Aorta (tissue), 5 donors: Measurements from ENCODE around the gene PIK3CG. TPM values are rescaled to one million over a fixed set of nuclear protein-coding genes. Genes with fewer than 3 reads are reported as not detected.
"Not testable (repeated sequence)": the region's sequence is repeated elsewhere in the genome, so short reads cannot be mapped to it uniquely, and the experiment has no call there.

Experiments
- ATAC-seq: fragments of 200-7000 bp; cut with Tn5 transposase; one replicate; pipeline ENCODE4 v1.9.1; 2022; ENCODE audit warnings: moderate library complexity; ENCODE audit not compliant: low FRiP score
- DNase-seq, 2 donors: peaks; one replicate each; pipeline ENCODE4 v3.0.0-alpha.2; 2020
- H3K27ac ChIP-seq, 2 donors: one replicate each; pipeline ENCODE4 v1.5.1; 2013; ENCODE audit warnings: low read length in 2 of 2, mild to moderate bottlenecking in 2 of 2, moderate library complexity in 2 of 2, control low read depth in 1 of 2, inconsistent platforms in 1 of 2, low read depth in 1 of 2
- H3K27me3 ChIP-seq, 2 donors: one replicate each; pipeline ENCODE4 v1.6.1; 2013; ENCODE audit warnings: control low read depth in 1 of 2, low read length in 1 of 2, mild to moderate bottlenecking in 1 of 2, moderate library complexity in 1 of 2; ENCODE audit not compliant: insufficient read depth in 2 of 2, control insufficient read depth in 1 of 2
- H3K36me3 ChIP-seq, 2 donors: one replicate each; pipeline ENCODE4 v1.6.1; 2013; ENCODE audit warnings: control low read depth in 1 of 2, low read length in 1 of 2, mild to moderate bottlenecking in 1 of 2; ENCODE audit not compliant: insufficient read depth in 2 of 2, control insufficient read depth in 1 of 2
- H3K4me1 ChIP-seq, 2 donors: one replicate each; pipeline ENCODE4 v1.6.1; 2013; ENCODE audit warnings: low read length in 2 of 2, control low read depth in 1 of 2, mild to moderate bottlenecking in 1 of 2, moderate library complexity in 1 of 2; ENCODE audit not compliant: insufficient read depth in 2 of 2, control insufficient read depth in 1 of 2
- H3K4me3 ChIP-seq, 2 donors: one replicate each; pipeline ENCODE4 v1.5.1; 2013; ENCODE audit warnings: low read length in 2 of 2, control low read depth in 1 of 2, mild to moderate bottlenecking in 1 of 2
- H3K9me3 ChIP-seq: one replicate; pipeline ENCODE4 v1.6.1; 2013; ENCODE audit warnings: mild to moderate bottlenecking, low read length; ENCODE audit not compliant: control insufficient read depth
- WGBS, 2 donors: extraction: QIAGEN DNeasy Blood & Tissue Kit; methylation state at CpG; one replicate each; pipeline ENCODE4 v1.1.7; 2013; 5-methylcytosine and 5-hydroxymethylcytosine counted together
- intact Hi-C, 2 donors: fragments of 100-400 bp; cut with DNase I; formaldehyde crosslinking; loops; one replicate each; pipeline versions ENCODE4 v1.14.2 to v1.15.0; 2022
- polyA plus RNA-seq, 2 donors: library from polyadenylated mRNA; stranded (reverse); fragments of 200-250 nt; gene quantifications; one replicate each; pipeline ENCODE4 v1.2.3, GENCODE V29; 2013
- total RNA-seq, 2 donors: library from RNA; stranded (reverse); fragmentation: NEBNext Ultra II Directional; extraction: Animal tissue kit (Norgen Biotek cat#: 25700); gene quantifications; one replicate each; pipeline ENCODE4 v1.2.1, GENCODE V29; 2021
- donor health status: healthy with polysubstance abuse.
- donor health status: Bipolar disorder and iron deficiency.
- donor health status: DM: no; HTN: no; CAD: no.
- donor health status: DM: no; HTN: no; CAD: no.
- donor health status: DM: yes; HTN: yes; CAD: no.

PIK3CG gene
- total and polyA plus RNA-seq, 4 donors = 0.23 to 11.8 (median 3.7) TPM

GRCh38 chr7:106829496-106829895 lies 35.6 kb upstream of the PIK3CG start:
- intact Hi-C loops = no loop called here
- peaks cover 2% of the 10 kb centered on the region for H3K9me3 ChIP-seq
- ATAC-seq (no peak), DNase-seq (no peak)
- no peaks in the 10 kb centered on the region for H3K36me3 ChIP-seq
- WGBS, 2 donors = 85 to 88% methylated on average over 7 of the region's 7 CpGs
- no peak overlapping the region for H3K27ac ChIP-seq
- H3K27me3 ChIP-seq = no peaks in the 10 kb centered on the region
- H3K4me3 ChIP-seq = no peak overlapping the region
- no peaks in the 10 kb centered on the region for H3K4me1 ChIP-seq

GRCh38 chr7:106830896-106831295 lies 34.2 kb upstream of the PIK3CG start:
- H3K27ac ChIP-seq, intact Hi-C loops, ATAC-seq, H3K36me3 ChIP-seq, H3K9me3 ChIP-seq, H3K27me3 ChIP-seq, DNase-seq, H3K4me3 ChIP-seq, H3K4me1 ChIP-seq: not testable (repeated sequence)
- 90 to 93% methylated on average over 9 of the region's 9 CpGs for WGBS, 2 donors

GRCh38 chr7:106836816-106837215 lies 28.3 kb upstream of the PIK3CG start:
- Histone ChIP-seq H3K27ac (no peak overlapping the region), H3K4me1 (no peaks in the 10 kb centered on the region), H3K4me3 (no peak overlapping the region), H3K9me3 (peaks cover under 1% of the 10 kb centered on the region), H3K27me3 (peaks cover 0 to under 1% of the 10 kb centered on the region in 2 donors), H3K36me3 (no peaks in the 10 kb centered on the region)
- ATAC-seq = no peak
- intact Hi-C loops = no loop called here
- no peak for DNase-seq
- 85 to 86% methylated on average over 2 of the region's 2 CpGs for WGBS, 2 donors

GRCh38 chr7:106839511-106839910 lies 25.6 kb upstream of the PIK3CG start:
- peaks cover 1% of the 10 kb centered on the region for H3K9me3 ChIP-seq
- no peak for DNase-seq
- ATAC-seq = no peak
- peaks cover 0 to 3% of the 10 kb centered on the region in 2 donors for H3K27me3 ChIP-seq
- intact Hi-C loops = no loop called here
- H3K27ac ChIP-seq = no peak overlapping the region
- no peaks in the 10 kb centered on the region for H3K36me3 ChIP-seq
- H3K4me1 ChIP-seq = no peaks in the 10 kb centered on the region
- 78 to 82% methylated on average over 2 of the region's 2 CpGs for WGBS, 2 donors
- H3K4me3 ChIP-seq = no peak overlapping the region

- H3K27me3 ChIP-seq = peaks cover 0 to 3% of the 10 kb centered on the region in 2 donors
- no peak overlapping the region for H3K4me3 ChIP-seq
- peaks cover 1% of the 10 kb centered on the region for H3K9me3 ChIP-seq
- no peaks in the 10 kb centered on the region for H3K36me3 ChIP-seq
- ATAC-seq = no peak
- H3K27ac ChIP-seq = no peak overlapping the region
- DNase-seq = no peak
- WGBS, 2 donors = 9 to 12% methylated on average over 1 of the region's 1 CpG
- no peaks in the 10 kb centered on the region for H3K4me1 ChIP-seq
- intact Hi-C loops = no loop called here
Measured at GRCh38 chr7:106840342-106840741, 24.7 kb upstream of the PIK3CG start.

- ATAC-seq = no peak
Measured at GRCh38 chr7:106841896-106842390, 23.1 kb upstream of the PIK3CG start.

GRCh38 chr7:106844279-106844997 lies 20.6 kb upstream of the PIK3CG start:
- H3K27me3 ChIP-seq = peaks cover 0 to 3% of the 10 kb centered on the region in 2 donors
- ATAC-seq (no peak), DNase-seq (no peak)
- peaks cover 1% of the 10 kb centered on the region for H3K9me3 ChIP-seq
- H3K4me1 ChIP-seq = no peaks in the 10 kb centered on the region
- intact Hi-C loops = no loop called here
- H3K36me3 ChIP-seq = no peaks in the 10 kb centered on the region
- H3K27ac ChIP-seq = no peak overlapping the region
- no peak overlapping the region for H3K4me3 ChIP-seq
- WGBS, 2 donors = 74 to 85% methylated on average over 11 of the region's 11 CpGs

More at GRCh38 chr7:106841896-106842390, 23.1 kb upstream of the PIK3CG start:
- Histone ChIP-seq H3K4me1 (no peaks in the 10 kb centered on the region), H3K27me3 (peaks cover 0 to 3% of the 10 kb centered on the region in 2 donors), H3K36me3 (no peaks in the 10 kb centered on the region), H3K9me3 (peaks cover 1% of the 10 kb centered on the region), H3K27ac (no peak overlapping the region), H3K4me3 (no peak overlapping the region)
- no peak for DNase-seq
- intact Hi-C loops = no loop called here

- 86 to 96% methylated on average over 1 of the region's 1 CpG for WGBS, 2 donors
- intact Hi-C loops = no loop called here
- no peaks in the 10 kb centered on the region for H3K9me3 ChIP-seq
- H3K27me3 ChIP-seq = no peaks in the 10 kb centered on the region
- no peaks in the 10 kb centered on the region for H3K4me1 ChIP-seq
- no peak overlapping the region for H3K27ac ChIP-seq
- ATAC-seq = no peak
- no peaks in the 10 kb centered on the region for H3K36me3 ChIP-seq
- H3K4me3 ChIP-seq = no peak overlapping the region
- no peak for DNase-seq
Measured at GRCh38 chr7:106848049-106848448, 17.0 kb upstream of the PIK3CG start.

GRCh38 chr7:106848851-106849442 lies 16.1 kb upstream of the PIK3CG start:
- DNase-seq (no peak), ATAC-seq (no peak)
- Histone ChIP-seq H3K9me3 (peaks cover 1% of the 10 kb centered on the region), H3K4me3 (no peak overlapping the region), H3K36me3 (no peaks in the 10 kb centered on the region), H3K27ac (no peak overlapping the region), H3K27me3 (no peaks in the 10 kb centered on the region), H3K4me1 (no peaks in the 10 kb centered on the region)
- WGBS, 2 donors = 77 to 92% methylated on average over 1 of the region's 1 CpG
- intact Hi-C loops = no loop called here
